Activated CD4-positive, alpha-beta T cell treated with anti-CD3 and anti-CD28 coated beads, Interleukin-2, amount 50 U/mL, for 48 hours (primary cell): ENCODE data around the gene STAT5B.
"Not testable (repeated sequence)": the region's sequence is repeated elsewhere in the genome, so short reads cannot be mapped to it uniquely, and the experiment has no call there.

Experiments
- DNase-seq, 2 experiments: peaks; one replicate each; pipeline ENCODE4 v3.0.0-alpha.2; 2020

The STAT5B gene

DNA sequence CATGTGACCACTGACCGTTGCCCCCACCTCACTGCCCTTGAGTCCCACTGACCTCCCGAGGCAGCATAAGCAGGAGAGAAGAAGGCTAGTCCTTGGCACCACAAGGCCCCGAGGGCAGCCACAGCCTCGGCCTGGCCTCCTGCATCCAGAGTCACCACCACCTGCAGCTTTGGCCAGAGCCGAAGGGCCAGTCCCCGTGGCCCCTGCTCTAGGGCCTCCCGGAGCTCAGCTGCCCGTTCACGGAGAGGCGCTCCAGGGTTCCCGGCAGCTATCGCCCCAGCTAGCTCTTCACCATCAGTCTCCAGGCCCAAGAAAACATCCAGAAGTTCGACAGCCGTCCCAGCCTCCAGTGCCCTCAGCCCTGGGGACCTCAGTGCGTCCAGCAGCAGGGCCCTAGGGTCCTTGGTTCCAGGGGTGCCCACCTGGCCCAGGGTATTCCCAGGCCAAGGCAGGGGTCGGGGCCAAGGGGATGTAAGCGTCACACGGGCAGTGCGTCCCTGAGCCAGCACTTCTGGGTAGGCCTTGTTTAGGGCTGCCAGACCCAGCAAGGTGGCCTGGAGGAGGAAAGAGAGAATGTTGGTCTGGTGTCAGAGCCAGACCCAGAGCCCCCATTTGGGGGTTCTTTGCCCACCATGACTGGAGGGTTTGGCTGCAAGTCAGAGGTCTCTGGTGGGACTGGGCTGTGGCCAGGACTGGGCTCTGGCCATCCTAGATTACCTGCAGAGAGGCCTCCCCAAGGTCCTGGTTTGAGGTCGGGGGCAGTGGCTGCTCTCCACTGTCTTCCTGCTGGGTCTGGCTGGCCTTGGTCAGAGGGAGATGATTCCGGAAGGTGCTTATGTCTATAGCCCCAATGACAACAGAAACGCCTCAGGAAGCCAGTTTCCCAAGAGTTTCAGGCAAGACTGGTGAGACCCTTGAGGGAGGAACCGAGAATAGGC lies 83.7 kb downstream of the STAT5B start:
- DNase-seq = no peak

DNA sequence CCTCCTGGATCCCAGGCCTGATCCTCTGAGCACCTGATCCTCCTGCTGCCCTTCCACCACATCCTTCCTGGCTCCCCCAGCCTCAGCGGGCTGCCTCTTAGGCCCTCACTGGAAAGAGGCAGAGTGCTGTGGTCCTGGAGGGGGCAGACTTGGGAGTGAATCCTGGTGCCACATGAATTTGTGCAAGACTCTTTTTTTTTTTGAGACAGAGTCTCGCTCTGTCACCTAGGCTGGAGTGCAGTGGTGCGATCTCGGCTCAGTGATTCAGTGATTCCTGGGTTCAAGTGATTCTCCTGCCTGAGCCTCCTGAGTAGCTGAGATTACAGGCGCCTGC lies 84.9 kb downstream of the STAT5B start:
- DNase-seq = no peak

DNA sequence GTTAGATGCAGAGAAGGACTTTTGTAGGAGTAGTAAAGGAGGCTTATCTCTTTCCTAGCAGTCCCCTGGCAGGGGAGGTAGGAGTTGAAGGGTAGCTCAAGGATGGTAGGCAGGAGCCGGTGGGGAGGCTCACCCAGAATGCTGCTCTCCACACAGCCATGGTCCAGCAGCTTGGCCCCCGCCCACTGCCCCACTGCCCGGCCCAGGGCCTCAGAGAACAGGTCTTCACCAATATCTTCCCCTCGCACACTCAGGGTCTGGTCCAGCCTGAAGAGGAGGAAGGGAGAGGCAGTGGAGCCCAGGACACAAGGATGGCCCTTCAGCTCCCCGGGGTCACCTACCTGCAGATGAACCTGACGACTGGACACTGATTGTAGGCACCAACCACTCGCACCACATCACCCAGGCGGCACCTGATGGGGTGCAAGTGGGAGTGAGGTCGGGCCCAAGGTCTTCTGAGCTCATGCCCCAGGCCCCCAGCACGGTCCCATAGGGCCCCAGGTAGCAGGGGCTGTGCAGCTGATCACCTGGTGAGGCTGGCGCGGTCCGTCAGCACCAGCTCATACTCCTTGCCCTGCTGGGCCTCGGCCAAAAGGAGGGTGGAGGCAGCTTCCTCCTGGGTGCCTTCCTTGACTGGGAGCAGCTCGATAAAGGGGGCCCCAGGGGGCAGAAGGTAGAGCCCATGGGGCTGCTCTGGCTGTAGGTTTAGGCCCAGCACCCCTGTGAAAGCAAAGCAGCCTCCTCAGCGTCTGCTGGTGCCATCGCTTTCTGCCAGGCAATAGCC lies 85.5 kb downstream of the STAT5B start:
- DNase-seq = no peak

DNA sequence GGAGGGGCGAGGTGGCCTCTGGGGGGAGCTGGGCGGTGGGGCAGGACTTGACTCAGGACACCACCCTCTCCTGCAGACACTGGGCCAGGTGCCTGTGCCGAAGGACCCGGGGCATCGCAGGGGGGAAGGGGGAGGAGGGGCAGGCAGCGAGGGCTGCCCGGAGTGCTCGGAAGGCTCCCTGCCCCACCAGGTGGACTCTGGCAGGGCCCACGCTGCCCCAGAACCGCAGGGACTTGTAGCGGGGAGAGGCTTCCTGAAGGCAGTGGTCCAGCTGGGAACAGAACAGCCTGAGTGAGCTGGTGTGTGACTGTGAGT lies 86.6 kb downstream of the STAT5B start:
- DNase-seq = no peak

DNA sequence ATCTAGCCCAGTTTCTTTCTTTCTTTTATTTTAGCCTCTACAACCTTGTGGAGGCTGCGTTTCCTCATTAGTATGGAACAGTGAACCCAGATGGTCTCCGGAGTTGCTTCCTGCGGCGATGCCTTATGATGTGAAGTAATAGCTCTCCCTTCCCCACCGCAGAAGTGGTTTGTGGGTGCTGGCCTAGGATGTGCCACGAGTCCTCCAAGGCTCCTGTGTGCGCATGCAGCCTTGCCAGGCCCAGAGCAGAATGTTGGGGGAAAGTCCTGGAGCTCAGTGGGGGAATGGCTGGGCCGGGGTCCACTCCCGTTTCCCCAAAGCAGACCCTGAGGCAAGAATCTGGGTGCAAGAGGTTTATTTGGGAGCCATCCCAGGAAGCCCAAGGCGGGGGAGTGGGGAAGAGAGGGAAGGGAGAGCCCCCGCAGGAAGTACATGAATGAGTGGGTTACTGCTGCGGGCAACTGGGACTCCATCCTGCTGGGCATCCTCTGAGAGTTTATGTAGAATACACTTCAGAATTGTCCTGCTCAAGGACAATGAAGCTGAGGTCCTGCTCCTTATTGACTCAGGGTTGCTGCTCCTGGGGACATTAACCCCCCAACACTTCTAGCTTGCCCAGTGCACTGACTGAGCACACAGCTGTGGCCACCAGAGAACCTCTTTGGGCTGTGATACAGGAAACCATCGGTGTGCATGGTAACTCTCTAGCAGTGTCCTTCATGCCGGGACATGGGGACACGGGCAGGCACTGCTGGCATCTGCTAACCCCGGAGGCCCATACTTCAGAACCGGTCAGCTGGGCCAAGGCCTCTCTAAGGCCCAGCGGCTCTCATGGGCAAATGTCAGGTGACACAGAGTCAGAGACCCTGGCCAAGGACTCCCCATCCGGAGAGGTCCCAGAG lies 87.2 kb downstream of the STAT5B start:
- no peak for DNase-seq

DNA sequence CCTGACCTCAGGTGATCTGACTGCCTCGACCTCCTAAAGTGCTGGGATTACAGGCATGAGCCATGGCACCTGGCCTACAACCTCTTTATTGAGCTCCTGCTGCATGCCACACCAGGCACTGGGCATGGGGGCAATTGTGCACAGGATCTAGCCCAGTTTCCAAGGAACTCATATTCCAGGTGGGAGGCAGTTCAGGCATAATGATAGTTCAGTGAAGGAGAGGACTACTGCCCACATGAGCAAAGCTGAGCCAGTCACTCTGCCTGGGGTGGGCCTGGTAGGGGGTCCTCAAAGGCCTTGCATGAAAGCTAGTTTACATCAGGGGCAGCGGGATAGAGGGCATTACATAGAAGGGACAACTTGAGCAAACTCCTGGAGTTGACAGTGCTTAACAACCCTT lies 88.4 kb downstream of the STAT5B start:
- no peak for DNase-seq

DNA sequence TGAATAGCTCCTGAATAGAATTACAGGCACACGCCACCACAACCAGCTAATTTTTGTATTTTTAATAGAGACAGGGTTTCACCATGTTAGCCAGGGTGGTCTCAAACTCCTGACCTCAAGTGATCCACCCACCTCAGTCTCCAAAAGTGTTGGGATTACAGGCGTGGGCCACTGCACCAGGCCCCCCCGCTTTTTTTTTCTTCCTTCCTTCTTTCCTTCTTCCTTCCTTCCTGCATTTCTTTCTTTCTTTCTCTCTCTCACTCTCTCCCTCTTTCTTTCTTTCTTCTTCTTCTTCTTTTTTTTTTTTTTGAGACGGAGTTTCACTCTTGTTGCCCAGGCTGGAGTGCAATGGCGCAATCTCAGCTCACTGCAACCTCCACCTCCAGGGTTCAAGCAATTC lies 90.0 kb downstream of the STAT5B start:
- DNase-seq = not testable (repeated sequence)

DNA sequence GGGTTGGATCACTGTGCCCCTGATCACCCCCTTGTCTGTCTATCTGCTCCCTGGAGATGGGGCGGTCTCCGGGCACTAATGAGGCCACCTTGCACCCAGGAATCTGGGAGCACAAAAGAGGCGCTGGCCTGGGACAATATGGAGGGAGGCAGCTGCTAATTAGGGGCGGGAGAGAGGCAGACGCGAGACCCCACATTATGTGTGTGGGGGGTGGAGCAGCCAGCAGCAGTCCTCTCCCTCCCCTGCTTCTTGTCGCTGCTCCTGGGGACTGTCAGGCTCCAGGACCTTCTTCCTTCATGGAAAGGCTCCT lies 90.6 kb downstream of the STAT5B start:
- DNase-seq = no peak

DNA sequence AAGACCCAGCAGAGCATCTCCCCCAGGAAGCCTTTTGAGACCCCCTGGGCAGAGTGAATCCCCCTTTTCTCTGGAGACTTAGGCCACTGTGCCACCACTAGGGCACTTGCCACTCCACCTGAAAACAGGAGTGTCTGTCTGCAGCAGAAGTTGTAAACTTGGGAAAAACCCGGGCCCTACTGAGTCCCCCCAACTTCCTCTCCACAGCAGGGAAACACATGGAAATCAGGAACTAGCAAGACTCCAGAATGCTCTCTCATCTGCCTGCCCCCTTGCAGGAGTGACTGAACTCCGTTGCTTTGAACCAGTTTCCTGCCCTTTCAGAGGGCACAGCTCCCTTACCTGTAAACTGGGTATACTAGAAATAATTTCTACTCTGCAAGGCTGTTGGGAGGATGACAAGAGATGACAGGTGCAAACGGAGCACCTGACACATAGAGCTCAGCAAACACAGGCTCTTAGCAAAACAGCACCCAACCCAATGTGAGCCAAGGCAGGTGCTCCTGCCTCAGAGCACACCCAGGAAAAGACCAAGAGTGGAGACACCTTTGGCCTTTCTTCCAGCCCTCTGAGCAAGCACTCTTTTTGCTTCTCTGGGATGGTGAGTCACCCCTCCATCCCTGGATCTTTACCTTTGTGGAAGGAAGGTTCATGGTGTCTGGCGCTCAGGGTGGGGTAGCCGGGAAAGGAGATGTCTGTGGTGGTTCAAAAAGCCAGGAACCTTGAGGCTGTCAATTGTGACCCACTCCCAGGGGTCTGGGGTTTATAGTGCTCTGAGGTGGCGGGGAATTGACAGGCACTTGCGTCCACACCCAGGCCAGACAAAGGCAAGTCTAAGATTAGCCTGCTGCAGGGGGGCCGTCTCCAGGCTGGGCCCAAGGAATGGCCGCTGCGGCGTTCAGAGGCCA lies 91.2 kb downstream of the STAT5B start, which contains the start of gene HCRT:
HCRT (minus strand) TSS at position 740 of the 908 bp plus-strand sequence; CDS start at position 653, 87 bp downstream.
- no peak for DNase-seq

DNA sequence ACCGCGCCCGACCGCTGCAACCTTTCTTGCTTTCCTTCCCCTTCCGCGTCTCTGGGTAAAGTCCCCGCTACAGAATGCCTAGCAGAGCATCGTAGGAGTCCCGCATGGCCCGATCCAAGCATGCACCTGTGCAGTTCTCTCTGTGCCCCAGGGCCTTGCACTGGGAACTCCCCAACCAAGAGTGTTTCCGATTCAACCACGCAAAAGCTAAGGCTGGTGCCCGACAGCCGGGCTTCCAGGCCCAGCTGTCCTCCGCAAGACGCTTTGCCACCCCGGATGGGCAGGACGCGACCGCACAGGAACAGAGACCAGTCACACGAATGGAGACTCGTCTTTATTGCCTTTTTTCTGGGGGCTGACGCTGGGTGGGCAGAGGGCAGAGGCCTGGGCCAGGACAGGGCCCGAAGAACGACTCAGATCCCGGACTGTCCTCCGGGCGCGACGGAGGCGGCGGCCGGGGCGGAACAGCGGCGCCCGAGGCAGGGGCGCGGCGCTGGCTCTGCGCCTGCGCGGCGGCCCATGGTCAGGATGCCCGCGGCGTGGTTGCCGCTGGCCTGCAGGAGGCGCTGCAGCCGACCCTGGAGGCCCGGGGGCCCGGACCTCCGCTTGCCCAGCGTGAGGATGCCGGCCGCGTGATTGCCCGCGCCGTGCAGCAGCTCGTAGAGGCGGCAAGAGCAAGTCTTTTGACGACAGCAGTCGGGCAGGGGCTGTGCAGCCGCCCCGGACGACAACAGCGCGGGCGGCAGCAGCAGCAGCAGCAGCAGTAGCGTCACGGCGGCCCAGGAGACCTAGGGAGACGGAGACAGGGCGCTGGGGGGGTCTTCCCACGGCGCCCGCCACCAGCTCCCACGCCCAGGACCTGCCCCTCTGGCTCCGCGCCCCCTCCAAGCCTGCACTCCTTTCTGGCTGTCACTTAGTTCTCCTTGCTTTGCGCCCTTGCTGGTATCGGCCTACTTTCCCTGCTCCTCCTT lies 92.2 kb downstream of the STAT5B start:
- DNase-seq = peak; percentile 81 to 84

DNA sequence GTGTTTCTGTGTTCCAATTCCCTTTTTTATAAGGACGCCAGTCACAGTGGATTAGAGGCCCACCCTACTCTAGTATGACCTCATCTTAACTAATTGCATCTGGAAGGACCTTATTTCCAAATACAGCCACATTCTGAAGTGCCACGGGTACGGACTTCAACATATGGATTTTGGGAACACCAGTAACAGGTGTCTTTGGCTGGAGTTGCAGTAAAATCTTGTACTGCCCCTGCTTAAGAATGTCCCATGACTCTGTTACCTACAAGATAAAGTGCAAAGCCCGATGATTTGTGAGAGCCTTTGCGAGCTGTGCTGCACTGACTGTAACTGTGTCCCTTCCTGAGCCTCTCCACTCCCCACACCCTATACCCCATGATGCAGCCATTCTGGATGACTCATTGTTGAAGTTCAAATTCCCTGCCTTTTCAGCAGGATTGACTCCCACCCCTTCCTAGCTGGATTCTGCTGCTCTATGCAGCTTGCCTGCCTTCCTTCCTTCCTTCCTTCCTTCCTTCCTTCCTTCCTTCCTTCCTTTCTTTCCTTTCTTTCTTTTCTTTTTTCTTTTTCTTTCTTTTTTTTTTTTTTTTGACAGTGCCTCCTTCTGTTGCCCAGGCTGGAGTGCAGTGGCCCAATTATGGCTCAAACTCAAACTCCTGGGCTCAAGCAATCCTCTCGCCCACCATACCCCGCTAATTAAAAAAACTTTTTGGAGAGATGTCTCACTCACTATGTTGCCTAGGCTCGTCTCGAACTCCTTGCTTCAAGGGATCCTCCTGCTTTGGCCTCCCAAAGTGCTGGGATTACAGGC lies 93.1 kb downstream of the STAT5B start:
- DNase-seq = no peak

DNA sequence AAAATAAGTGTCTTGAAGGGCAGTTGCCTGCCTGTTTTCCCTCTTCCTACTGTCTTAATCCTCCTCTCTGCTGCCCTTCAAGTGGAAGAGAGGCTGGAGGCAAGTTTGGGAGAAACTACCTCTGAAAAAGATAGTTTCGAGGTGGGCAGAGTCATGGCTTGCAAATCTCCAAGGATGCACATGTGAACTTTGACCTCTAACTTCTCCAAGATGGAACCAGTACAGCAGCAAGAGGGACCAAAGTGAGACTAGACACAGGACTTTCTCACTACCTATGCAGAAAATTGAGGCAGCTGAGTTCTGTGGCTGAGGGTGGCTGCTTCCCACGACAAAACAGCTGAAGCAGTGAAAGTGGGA lies 94.4 kb downstream of the STAT5B start:
- DNase-seq = no peak

DNA sequence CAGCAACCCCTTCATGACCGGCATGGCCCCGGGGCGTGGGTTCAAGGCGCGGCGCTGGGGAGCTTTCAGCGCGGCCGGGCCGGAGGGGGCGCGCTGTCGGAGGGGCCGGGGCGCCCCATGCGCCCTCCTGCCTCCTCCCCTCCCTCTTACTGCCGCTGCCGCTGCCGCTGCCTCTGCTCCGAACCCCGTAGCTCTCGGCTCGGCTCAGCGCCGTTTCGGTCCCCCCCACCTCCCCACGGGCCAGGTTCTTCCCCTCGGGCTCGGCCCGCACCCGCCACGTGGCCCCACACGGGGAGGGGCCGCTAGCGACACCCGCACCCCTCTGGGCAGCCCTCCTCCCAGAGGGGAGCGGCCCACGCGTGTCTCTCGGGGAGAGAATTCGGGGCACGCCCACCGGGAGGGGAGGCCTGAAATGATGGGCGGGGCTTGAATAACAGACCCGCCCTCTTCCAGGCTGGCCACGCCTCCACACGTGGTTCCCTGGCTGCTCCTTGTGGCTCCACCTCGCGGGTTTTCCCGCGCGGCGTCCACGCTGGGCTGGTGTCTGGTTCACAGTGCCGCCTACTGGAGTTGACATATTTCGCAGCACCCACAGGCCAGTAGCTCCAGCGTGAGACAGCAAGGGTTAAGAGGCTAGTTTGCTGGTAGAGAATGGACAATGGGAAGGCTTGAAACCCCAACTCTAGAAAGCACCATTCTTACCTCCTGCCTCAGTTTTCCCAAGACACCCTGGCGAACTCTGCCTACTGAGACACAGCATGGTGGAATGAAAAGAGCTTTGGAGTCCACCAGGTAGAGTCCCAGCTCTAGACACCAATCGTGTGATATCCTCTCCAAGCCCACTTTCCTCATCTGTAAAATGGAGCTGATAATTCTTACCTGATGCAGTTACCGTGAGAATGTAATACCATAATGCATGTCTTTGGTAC lies 95.0 kb downstream of the STAT5B start, which contains the start of gene KCNH4:
KCNH4 (minus strand) TSS at position 221 of the 929 bp plus-strand sequence; CDS start at position 24, 197 bp downstream.
- peak; percentile 92 to 94 for DNase-seq

DNA sequence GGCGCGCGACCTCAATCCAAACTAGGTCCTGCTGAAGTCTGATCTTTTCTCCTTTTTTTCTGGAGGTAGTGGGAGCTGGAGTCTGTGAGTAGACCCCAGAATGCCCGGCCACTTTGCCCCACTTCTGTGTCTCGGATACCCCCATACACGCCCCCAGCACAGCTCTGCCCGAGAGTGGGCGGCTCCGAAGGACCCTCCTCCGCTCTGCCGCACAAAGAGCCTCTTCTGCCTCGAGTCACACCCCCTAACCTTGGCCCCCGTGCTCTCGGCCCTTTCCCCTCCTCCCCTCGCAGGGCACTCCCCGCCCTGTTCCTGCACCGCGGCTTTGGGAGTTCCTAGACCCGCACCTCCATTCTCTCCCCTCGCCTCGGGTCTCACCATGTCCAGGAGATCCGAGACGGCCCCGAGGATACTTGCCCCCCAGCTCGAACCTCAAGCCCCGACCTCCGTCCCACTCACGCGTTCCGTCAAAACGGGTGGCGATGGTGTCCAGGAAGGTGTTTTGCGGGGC lies 95.7 kb downstream of the STAT5B start:
- DNase-seq = peak in 1 of 2 experiments; percentile 9

DNA sequence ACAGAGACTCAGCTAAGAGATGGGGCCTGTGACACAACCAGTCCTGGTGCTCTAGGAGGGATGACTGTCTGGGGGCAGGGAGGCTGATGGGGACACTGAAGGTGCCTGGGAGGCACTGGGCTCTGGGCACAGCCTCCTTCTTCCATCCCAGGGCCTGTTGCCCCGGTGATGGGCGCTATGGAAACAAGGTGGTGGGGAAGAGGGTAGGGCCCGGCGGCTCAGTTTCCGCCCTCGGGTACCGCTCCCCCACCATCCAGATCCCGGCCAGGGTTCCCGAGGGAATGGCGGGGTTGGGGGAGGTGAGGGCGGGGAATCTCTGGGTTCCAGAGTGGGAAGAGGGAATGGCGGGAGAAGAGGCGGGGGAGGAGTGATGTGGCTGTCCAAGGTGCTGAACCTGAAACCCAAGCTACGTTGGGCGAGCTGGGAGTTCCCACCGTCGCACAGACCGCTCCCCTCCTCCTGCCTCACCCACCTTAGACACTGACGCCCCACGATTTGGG lies 96.2 kb downstream of the STAT5B start:
- peak; percentile 35 to 39 for DNase-seq

DNA sequence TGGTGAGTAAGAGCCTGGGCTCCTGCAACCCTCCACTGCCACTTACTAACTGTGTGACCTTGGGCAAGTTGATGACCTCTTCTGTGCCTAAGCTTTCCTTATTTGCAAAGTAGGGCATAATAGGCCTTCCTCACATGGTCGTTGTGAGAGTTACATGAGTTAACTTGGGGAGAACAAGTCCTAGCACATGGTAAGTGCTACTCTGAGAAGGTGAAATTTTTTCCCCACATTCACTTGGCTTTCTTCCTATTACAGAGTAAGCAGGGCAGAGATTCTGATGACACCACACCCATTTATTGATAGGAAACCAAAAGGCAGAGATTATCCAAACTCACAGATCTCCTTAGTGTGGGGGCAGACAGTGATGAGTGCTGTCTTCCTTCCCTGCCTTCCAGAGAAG lies 96.9 kb downstream of the STAT5B start:
- DNase-seq = no peak

DNA sequence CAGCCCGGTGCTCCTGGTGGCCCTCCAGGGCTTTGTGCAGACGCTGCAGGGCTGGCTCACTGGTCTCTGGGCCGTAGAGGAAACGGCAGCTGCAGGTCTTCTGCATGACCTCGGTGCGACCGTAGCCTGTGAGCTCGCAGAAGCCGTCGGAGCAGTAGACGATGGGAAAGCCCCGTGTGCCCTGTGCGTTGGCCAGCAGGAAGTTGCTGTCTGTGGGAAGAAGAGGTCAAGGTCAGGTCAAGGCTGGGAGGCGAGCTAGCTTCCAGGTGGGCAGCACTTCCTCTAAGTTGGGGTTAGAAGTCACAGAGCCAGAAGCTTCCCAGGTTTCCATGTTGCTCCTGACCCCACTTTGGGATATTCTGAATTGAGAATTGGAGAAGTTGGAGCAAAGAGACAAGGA lies 97.4 kb downstream of the STAT5B start:
- no peak for DNase-seq

DNA sequence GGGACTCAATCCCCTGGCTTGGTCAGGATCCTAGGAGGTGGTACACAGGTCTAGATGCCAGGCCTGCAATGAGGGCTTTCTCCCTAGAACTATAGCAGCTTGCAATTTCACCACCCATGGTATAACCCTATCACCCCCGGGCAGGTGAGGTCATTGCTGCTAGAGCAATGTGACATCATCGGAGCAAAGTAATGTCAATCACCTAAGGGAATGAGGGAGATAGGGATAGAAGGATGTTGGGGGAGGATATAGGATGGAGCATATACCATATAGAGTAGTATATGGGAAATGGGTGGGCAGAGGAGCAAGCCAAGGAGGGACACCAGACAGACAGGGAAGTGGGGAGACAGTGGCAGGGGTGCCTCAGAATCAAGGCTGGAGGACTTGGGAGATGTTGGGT lies 98.5 kb downstream of the STAT5B start:
- no peak for DNase-seq
